GM12892 (cell line): Measurements from ENCODE around the gene SUSD5.
"Not testable (repeated sequence)": the region's sequence is repeated elsewhere in the genome, so short reads cannot be mapped to it uniquely, and the experiment has no call there.

Source experiments
- DNase-seq: peaks from one replicate; pipeline ENCODE4 v3.0.0; 2011; ENCODE audit not compliant: insufficient read length
- FAIRE-seq: peaks from 2 replicates; lab custom pipeline; 2011; peaks lifted over from hg19 to GRCh38; lab: Jason Lieb, UNC
- POLR2A ChIP-seq: IDR thresholded peaks from 2 replicates; pipeline ENCODE4 v1.6.1; 2011; ENCODE audit warnings: low read depth, low read length, control low read depth
- POLR2AphosphoS5 ChIP-seq: IDR thresholded peaks from 2 replicates; pipeline ENCODE4 v1.6.1; 2011; ENCODE audit warnings: low read depth, low read length, control low read depth
- TAF1 ChIP-seq: IDR thresholded peaks from 2 replicates; pipeline ENCODE4 v1.6.1; 2011; ENCODE audit warnings: low read depth, mild to moderate bottlenecking, control low read depth, low read length, borderline replicate concordance

The SUSD5 gene

DNA sequence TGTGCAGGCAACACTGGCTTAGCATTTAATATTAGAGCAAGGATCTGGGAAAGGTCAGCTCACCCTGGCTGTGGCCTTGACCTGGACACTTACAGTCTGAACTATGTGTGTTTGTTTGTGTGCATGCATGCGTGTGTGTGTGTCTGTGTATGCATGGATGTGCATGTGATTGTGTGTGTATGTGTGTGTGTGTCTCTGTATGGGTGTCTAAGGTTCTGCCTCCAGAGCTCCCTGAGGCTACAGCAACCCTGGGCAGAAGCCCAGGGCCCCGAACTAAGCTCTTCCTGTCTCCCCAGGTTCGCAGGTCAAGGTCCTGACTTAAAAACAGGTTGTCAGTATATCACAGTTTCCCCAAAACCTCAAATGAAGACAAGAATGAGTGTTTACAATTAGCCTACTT, 51.3 kb downstream of the SUSD5 start:
- no peak for TF ChIP-seq TAF1
- DNase-seq = no peak
- FAIRE-seq = peak; percentile 27

GRCh38 chr3:33166095-33166494, 52.5 kb downstream of the SUSD5 start:
- FAIRE-seq (no peak), DNase-seq (no peak)
- no peak for TF ChIP-seq POLR2AphosphoS5
- TF ChIP-seq TAF1 = no peak
- TF ChIP-seq POLR2A = no peak

GRCh38 chr3:33165372-33165771, 53.2 kb downstream of the SUSD5 start:
- TF ChIP-seq TAF1 (no peak), POLR2A (no peak), POLR2AphosphoS5 (no peak)

DNA sequence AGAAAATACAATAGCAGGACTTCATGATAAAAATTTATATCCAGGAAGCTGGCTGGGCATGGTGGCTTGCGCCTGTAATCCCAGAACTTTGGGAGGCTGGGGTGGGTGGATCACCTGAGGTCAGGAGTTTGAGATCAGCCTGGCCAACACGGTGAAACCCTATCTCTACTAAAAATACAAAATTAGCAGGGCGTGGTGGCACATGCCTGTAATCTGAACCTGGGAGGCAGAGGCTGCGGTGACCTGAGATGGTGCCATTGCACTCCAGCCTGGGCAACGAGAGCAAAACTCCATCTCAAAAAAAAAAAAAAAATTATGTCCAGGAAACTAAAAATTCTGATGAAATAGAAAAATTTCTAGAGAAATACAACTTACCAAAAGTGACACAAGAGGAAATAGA, 56.0 kb downstream of the SUSD5 start:
- FAIRE-seq, DNase-seq: not testable (repeated sequence)

More at GRCh38 chr3:33165372-33165771, 53.2 kb downstream of the SUSD5 start:
- DNase-seq = no peak
- FAIRE-seq = no peak

DNA sequence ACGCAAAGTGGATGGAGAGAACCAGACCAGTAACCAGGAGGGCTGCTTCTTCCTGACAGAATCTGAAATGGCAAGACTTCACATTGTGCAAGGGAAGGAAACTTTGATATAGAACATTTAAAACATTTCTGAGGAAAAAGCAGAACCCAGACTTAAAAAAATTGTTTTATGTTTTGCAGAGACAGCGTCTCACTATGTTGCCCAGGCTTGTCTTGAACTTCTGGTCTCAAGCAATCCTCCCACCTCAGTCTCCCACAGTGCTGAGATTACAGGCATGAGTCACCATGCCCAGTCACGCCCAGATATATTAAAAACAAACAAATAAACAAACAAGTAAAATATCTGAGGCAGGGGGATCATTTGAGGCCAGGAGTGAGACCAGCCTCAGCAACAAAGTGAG, 58.6 kb downstream of the SUSD5 start:
- DNase-seq (no peak), FAIRE-seq (no peak)
- TF ChIP-seq POLR2AphosphoS5 (no peak), TAF1 (no peak), POLR2A (no peak)

DNA sequence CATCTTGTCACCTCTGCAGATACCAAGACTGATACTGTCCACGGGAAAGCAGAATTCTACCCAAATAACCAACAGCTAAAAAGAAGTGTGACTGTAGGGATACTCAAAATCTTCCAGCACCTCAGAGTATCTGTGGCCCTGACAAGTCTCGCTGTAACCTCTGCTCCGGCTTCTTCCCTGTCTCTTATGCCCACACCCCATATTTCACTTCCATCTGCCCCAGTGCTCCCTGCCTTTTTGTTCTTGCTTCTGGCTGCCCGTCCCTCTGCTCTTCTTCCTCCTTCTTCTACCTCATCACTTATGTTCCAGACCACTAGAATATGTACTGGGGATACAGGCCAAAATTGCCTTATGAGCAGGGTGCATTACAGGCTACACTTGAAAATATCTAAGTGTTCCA, 59.4 kb downstream of the SUSD5 start:
- TF ChIP-seq POLR2AphosphoS5 = no peak
- TF ChIP-seq TAF1 = no peak
- no peak for TF ChIP-seq POLR2A
- DNase-seq = no peak
- FAIRE-seq = no peak

GRCh38 chr3:33155301-33155700, 63.3 kb downstream of the SUSD5 start:
- no peak for FAIRE-seq
- no peak for DNase-seq
- TF ChIP-seq POLR2AphosphoS5 = no peak

GRCh38 chr3:33153782-33154181, 64.8 kb downstream of the SUSD5 start:
- no peak for FAIRE-seq
- TF ChIP-seq POLR2AphosphoS5 (no peak), TAF1 (no peak), POLR2A (no peak)
- DNase-seq = no peak

- FAIRE-seq (no peak), DNase-seq (no peak)
- no peak for TF ChIP-seq TAF1
- no peak for TF ChIP-seq POLR2AphosphoS5
- TF ChIP-seq POLR2A = no peak
Measured at GRCh38 chr3:33152363-33153360, 65.9 kb downstream of the SUSD5 start.

DNA sequence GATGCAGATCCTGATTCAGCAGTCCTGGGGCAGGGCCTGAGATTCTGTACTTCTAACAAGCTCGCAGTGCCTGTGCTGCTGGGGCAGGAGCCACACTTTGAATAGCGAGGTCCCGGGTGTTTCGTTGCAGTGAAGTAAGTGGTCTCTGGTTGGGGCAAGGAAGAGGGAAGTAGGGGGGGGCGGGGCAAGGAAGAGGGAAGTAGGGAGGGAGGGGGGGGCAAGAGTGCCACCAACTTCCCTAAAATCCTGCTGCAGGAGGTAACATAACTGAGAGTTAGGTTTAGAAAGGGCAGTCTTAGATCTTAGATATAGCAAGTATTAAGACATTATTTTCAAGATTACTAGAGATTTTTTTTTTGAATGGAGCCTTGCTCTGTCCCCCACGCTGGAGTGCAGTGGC, 69.3 kb downstream of the SUSD5 start:
- no peak for FAIRE-seq
- no peak for TF ChIP-seq POLR2A
- DNase-seq = no peak

GRCh38 chr3:33146791-33147445, 71.7 kb downstream of the SUSD5 start:
- FAIRE-seq (no peak), DNase-seq (no peak)
- TF ChIP-seq POLR2A = no peak
- no peak for TF ChIP-seq POLR2AphosphoS5
- TF ChIP-seq TAF1 = no peak

DNA sequence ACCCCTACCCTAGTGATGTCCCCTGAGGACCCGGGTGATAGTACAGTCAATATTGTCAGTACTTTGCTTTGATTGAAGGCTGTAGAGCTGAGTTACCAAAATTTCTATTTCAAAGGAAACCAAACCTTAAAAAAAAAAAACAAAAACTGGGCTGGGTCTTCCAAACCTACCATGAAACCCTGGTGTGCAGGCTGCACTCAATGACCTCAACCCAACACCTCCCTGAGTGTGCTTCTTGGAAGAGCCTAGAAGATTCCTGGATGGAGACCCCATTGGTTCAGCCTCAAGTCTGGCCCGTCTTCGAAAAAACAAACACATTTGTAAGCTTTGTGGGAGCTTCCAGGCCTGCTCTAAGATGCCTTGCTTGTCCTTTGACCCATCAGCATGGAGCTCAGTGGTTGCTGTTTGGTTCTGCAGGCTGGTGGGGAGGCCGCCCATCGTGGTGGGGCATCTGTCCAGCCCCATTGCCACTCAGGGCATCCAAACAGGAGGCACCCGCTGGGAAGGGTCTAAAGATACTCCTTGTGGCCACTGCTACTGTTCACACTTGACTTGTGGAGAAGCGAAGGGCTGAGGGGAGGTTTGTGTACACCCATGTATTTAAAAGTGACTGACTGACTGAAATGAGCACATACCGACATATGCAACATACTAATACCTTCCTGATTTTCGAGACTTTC, 72.6 kb downstream of the SUSD5 start:
- TF ChIP-seq TAF1 = no peak
- TF ChIP-seq POLR2AphosphoS5 = no peak
- TF ChIP-seq POLR2A = no peak
- FAIRE-seq = no peak
- DNase-seq = no peak
